ENCODE results near the gene TRAPPC10.

The TRAPPC10 gene

GRCh38 chr21:43981151-43981870 lies 30.8 kb upstream of the TRAPPC10 start:
- DNase-seq (ENCODE audit: low read depth, low spot score), result no peak

GRCh38 chr21:43981871-43982210 lies 30.3 kb upstream of the TRAPPC10 start:
- no peak for DNase-seq (ENCODE audit: low read depth, low spot score)

- DNase-seq (ENCODE audit: low read depth, low spot score), result no peak
Measured at GRCh38 chr21:43982489-43983078, 29.5 kb upstream of the TRAPPC10 start.

GRCh38 chr21:43983390-43983789 lies 28.7 kb upstream of the TRAPPC10 start:
- no peak for DNase-seq (ENCODE audit: low read depth, low spot score)

GRCh38 chr21:43983860-43984420 lies 28.2 kb upstream of the TRAPPC10 start:
- DNase-seq (ENCODE audit: low read depth, low spot score), result no peak

GRCh38 chr21:43984905-43985689 lies 27.0 kb upstream of the TRAPPC10 start:
- peak; percentile 19 for DNase-seq (ENCODE audit: low read depth, low spot score)

- no peak for DNase-seq (ENCODE audit: low read depth, low spot score)
Measured at GRCh38 chr21:43985690-43986251, 26.3 kb upstream of the TRAPPC10 start.

- no peak for DNase-seq (ENCODE audit: low read depth, low spot score)
Measured at GRCh38 chr21:43986544-43987451, 25.3 kb upstream of the TRAPPC10 start.

- no peak for DNase-seq (ENCODE audit: low read depth, low spot score)
Measured at GRCh38 chr21:43987509-43987908, 24.6 kb upstream of the TRAPPC10 start.

- no peak for DNase-seq (ENCODE audit: low read depth, low spot score)
Measured at GRCh38 chr21:43988016-43988415, 24.1 kb upstream of the TRAPPC10 start.

- DNase-seq (ENCODE audit: low read depth, low spot score), result no peak
Measured at GRCh38 chr21:43988506-43989230, 23.4 kb upstream of the TRAPPC10 start.

GRCh38 chr21:43989401-43989800 lies 22.7 kb upstream of the TRAPPC10 start:
- DNase-seq (ENCODE audit: low read depth, low spot score), result no peak

- no peak for DNase-seq (ENCODE audit: low read depth, low spot score)
Measured at GRCh38 chr21:43991447-43991991, 20.6 kb upstream of the TRAPPC10 start.

- DNase-seq (ENCODE audit: low read depth, low spot score), result no peak
Measured at GRCh38 chr21:43992121-43992520, 20.0 kb upstream of the TRAPPC10 start.

- DNase-seq (ENCODE audit: low read depth, low spot score), result no peak
Measured at GRCh38 chr21:43993420-43993934, 18.6 kb upstream of the TRAPPC10 start.

GRCh38 chr21:43994085-43994484 lies 18.0 kb upstream of the TRAPPC10 start:
- DNase-seq (ENCODE audit: low read depth, low spot score), result no peak

GRCh38 chr21:43994646-43995045 lies 17.5 kb upstream of the TRAPPC10 start:
- no peak for DNase-seq (ENCODE audit: low read depth, low spot score)

- no peak for DNase-seq (ENCODE audit: low read depth, low spot score)
Measured at GRCh38 chr21:43995521-43996105, 16.5 kb upstream of the TRAPPC10 start.
